Activated naive CD4-positive, alpha-beta T cell treated with anti-CD3 and anti-CD28 coated beads for 36 hours (primary cell): ENCODE data around the gene FBXL12. TPM values are rescaled to one million over a fixed set of nuclear protein-coding genes. Genes with fewer than 3 reads are reported as not detected.
A peak's percentile ranks its signal among the peaks of the same experiment; 100 is the strongest.
"Not testable (repeated sequence)": the region's sequence is repeated elsewhere in the genome, so short reads cannot be mapped to it uniquely, and the experiment has no call there.

Source experiments
- CTCF ChIA-PET: fragments of 350-600 bp; sonication (Branson Sonifier 250); formaldehyde crosslinking; loops from one replicate; lab custom pipeline; 2021; ENCODE audit warnings: antibody characterized with exemption; lab: Charles Lee
- DNase-seq: peaks from one replicate; pipeline ENCODE4 v3.0.0-alpha.2; 2020
- H3K27ac Mint-ChIP-seq: one replicate; pipeline ENCODE4 v1.8.0; 2021; ENCODE audit warnings: mild to moderate bottlenecking, mixed read lengths
- H3K27me3 Mint-ChIP-seq: one replicate; pipeline ENCODE4 v1.8.0; 2021; ENCODE audit warnings: low read depth, mixed read lengths
- H3K36me3 Mint-ChIP-seq: one replicate; pipeline ENCODE4 v1.8.0; 2021; ENCODE audit warnings: low read depth, mixed read lengths
- H3K4me1 Mint-ChIP-seq: one replicate; pipeline ENCODE4 v1.8.0; 2021; ENCODE audit warnings: low read depth, mixed read lengths
- H3K4me3 Mint-ChIP-seq: one replicate; pipeline ENCODE4 v1.8.0; 2021; ENCODE audit warnings: mild to moderate bottlenecking, moderate library complexity, mixed read lengths
- H3K9me3 Mint-ChIP-seq: one replicate; pipeline ENCODE4 v1.8.0; 2021; ENCODE audit warnings: mixed read lengths
- intact Hi-C: fragments of 100-400 bp; cut with micrococcal nuclease; formaldehyde crosslinking; loops from one replicate; pipeline ENCODE4 v1.15.1; 2023
- total RNA-seq, 2 experiments: library from RNA; stranded (reverse); gene quantifications; one replicate each; pipeline ENCODE4 v1.2.3, GENCODE V29; 2021

The FBXL12 gene
- total RNA-seq, 2 experiments from 2014 or later: 17.5 to 19.8 TPM

- H3K27me3 Mint-ChIP-seq, H3K36me3 Mint-ChIP-seq, intact Hi-C loops, H3K9me3 Mint-ChIP-seq, H3K4me3 Mint-ChIP-seq, DNase-seq, H3K27ac Mint-ChIP-seq: not testable (repeated sequence)
- CTCF ChIA-PET: interaction anchor here (1.8 kb wide), 1 partner anchor 164 kb away, joined by 8 read pairs; no protein-coding TSS in a partner anchor
- H3K4me1 Mint-ChIP-seq: peaks cover 22% of the 10 kb centered on the region
Observed at GRCh38 chr19:9789579-9789978, 29.3 kb downstream of the FBXL12 start.

GRCh38 chr19:9789066-9789465 is 29.8 kb downstream of the FBXL12 start:
- Mint-ChIP-seq H3K9me3 (no peaks in the 10 kb centered on the region), H3K36me3 (no peaks in the 10 kb centered on the region), H3K4me1 (peaks cover 27% of the 10 kb centered on the region), H3K4me3 (no peak overlapping the region), H3K27ac (no peak overlapping the region), H3K27me3 (no peaks in the 10 kb centered on the region)
- intact Hi-C loops: no loop called here
- DNase-seq: no peak
- CTCF ChIA-PET: no interaction called here

DNA sequence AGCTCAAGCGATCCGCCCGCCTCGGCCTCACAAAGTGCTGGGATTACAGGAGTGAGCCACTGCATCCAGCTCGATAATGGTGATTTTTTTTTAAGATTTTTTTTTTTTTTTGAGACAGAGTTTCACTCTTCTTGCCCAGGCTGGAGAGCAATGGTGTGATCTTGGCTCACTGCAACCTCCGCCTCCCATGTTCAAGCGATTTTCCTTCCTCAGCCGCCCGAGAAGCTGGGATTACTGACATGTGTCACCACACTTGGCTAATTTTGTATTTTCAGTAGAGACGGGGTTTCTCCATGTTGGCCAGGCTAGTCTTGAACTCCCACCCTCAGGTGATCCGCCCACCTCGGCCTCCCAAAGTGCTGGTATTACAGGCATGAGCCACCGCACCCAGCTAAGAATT is 30.3 kb downstream of the FBXL12 start:
- intact Hi-C loops, DNase-seq, H3K4me3 Mint-ChIP-seq, H3K27ac Mint-ChIP-seq, H3K27me3 Mint-ChIP-seq, H3K9me3 Mint-ChIP-seq, H3K36me3 Mint-ChIP-seq: not testable (repeated sequence)
- H3K4me1 Mint-ChIP-seq: peaks cover 30% of the 10 kb centered on the region
- CTCF ChIA-PET: interaction anchor here (0.6 kb wide), 1 partner anchor 125 kb away, joined by 3 read pairs; no protein-coding TSS in a partner anchor

GRCh38 chr19:9786819-9787218 is 32.1 kb downstream of the FBXL12 start:
- Mint-ChIP-seq H3K4me1 (peaks cover 27% of the 10 kb centered on the region), H3K27ac (no peak overlapping the region)
- CTCF ChIA-PET: no interaction called here

DNA sequence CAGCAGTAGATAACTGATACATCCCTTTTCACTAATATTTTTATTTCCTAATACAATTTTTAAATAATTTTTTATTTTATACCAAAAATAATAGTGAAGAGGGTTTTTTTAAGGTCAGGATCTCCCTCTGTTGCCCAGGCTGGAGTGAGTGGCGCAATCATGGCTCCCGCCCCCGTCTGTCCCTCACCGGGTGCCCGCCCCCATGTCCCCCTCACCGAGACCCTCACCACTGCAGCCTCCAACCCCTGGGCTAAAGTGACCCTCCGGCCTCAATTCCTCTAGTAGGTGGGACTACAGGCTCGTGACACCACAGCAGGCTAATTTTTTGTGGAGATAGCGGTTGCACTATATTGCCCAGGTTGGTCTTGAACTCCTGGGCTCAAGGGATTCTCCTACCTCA is 32.5 kb downstream of the FBXL12 start:
- Mint-ChIP-seq H3K4me3 (peak overlapping the region; percentile 93), H3K27ac (no peak overlapping the region), H3K27me3 (no peaks in the 10 kb centered on the region), H3K9me3 (no peaks in the 10 kb centered on the region), H3K36me3 (no peaks in the 10 kb centered on the region), H3K4me1 (peaks cover 25% of the 10 kb centered on the region)
- DNase-seq: no peak
- CTCF ChIA-PET: no interaction called here
- intact Hi-C loops: no loop called here

More at GRCh38 chr19:9786819-9787218, 32.1 kb downstream of the FBXL12 start:
- no peaks in the 10 kb centered on the region for H3K9me3 Mint-ChIP-seq
- H3K36me3 Mint-ChIP-seq: no peaks in the 10 kb centered on the region
- intact Hi-C loops: no loop called here
- H3K4me3 Mint-ChIP-seq: peak overlapping the region; percentile 60
- H3K27me3 Mint-ChIP-seq: no peaks in the 10 kb centered on the region
- no peak for DNase-seq

- DNase-seq: peak; percentile 100
- CTCF ChIA-PET: no interaction called here
- no peaks in the 10 kb centered on the region for H3K9me3 Mint-ChIP-seq
- no peaks in the 10 kb centered on the region for H3K27me3 Mint-ChIP-seq
- intact Hi-C loops: loop anchor here (1.0 kb wide), 4 partner anchors 11 to 199 kb away; partner anchors contain the start of genes FBXL12 and ZNF846
- no peaks in the 10 kb centered on the region for H3K36me3 Mint-ChIP-seq
- peak overlapping the region; percentile 93 for H3K4me3 Mint-ChIP-seq
- peak overlapping the region; percentile 94 for H3K27ac Mint-ChIP-seq
- H3K4me1 Mint-ChIP-seq: peaks cover 25% of the 10 kb centered on the region
Observed at GRCh38 chr19:9785367-9786331, 33.2 kb downstream of the FBXL12 start.

- intact Hi-C loops, DNase-seq, H3K9me3 Mint-ChIP-seq, CTCF ChIA-PET, H3K27me3 Mint-ChIP-seq, H3K36me3 Mint-ChIP-seq: not testable (repeated sequence)
- Mint-ChIP-seq H3K4me3 (peak overlapping the region; percentile 93), H3K27ac (peak overlapping the region; percentile 14), H3K4me1 (peaks cover 20% of the 10 kb centered on the region)
Observed at GRCh38 chr19:9784163-9784496, 34.7 kb downstream of the FBXL12 start.

DNA sequence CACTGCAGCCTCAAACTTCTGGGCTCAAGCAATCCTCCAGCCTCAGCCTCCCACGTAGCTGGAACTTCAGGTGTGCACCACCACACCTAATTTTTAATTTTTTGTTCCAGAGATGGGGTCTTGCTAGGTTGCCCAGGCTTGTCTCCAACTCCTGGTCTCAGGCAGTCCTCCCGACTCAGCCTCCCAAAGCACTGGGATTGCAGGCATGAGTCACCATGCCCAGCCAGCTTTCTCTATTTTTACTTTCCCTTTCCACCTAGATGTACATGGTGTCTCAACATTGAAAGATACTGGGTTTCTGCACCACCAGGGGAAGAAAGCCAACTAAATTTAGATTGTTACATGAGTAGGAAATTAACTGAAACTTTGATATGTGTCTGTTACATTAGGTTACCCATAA is 36.5 kb downstream of the FBXL12 start:
- intact Hi-C loops: no loop called here
- H3K4me1 Mint-ChIP-seq: peaks cover 20% of the 10 kb centered on the region
- no peaks in the 10 kb centered on the region for H3K36me3 Mint-ChIP-seq
- no peak overlapping the region for H3K27ac Mint-ChIP-seq
- no peaks in the 10 kb centered on the region for H3K27me3 Mint-ChIP-seq
- H3K9me3 Mint-ChIP-seq: peaks cover 6% of the 10 kb centered on the region
- DNase-seq: peak; percentile 25
- H3K4me3 Mint-ChIP-seq: no peak overlapping the region
- CTCF ChIA-PET: no interaction called here

DNA sequence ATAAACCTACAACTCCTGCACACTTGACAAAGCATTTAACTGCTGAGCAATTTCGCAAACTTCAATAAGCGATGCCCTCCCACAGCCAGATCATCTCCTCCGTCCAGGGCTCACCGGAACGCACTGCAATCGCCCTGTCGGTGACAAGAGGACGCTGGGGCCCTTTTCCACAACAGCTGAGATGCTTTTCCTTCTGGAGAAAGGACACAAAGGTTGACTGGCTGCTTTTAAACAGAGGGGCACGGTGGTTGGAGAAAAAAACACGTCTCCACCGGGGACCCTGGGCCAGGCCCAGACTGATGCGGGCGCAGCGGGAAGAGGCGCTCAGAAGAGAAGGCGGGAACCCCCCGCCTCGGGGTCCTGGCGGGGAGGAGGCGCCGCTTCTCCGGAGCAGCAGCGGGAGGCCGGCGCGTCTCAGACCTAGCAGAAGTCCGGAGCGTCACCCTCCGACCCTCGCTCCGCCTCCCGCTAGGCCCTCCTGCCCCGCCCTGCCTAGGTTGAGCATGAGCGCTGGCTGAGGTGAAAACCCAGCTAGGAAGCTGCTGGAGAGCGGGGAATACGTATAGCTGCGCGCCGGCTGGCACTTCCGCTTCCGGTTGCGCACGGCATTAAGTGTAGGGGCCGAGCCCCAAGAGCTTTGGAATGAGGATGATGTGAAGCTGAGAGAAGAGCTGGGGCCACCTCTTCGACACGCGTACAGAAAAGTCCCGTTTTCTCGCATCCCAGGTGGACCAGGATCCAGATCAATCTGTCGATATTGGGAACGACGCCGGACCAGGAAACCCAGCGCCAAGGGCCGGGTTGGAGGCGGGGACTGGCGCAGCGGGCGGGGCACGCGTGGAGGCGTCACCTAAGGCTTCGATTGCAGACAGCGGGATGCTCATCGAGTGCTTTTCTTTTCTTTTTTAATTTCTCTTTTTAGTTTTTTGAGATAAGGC is 50.4 kb downstream of the FBXL12 start, which contains the start of gene ZNF846:
ZNF846 (minus strand) TSS at position 564 of the 938 bp plus-strand sequence. CDS start 3,788 bp downstream, outside the sequence.
- intact Hi-C loops: loop anchor here (1.0 kb wide), 5 partner anchors 17 to 147 kb away; partner anchors contain the start of genes UBL5, ZNF561 and ZNF562

More for the DNA sequence above, 50.4 kb downstream of the FBXL12 start, which contains the start of gene ZNF846:
- peak within 1 kb of the TSS; percentile 98 for H3K27ac Mint-ChIP-seq
- no peaks in the 10 kb centered on the region for H3K27me3 Mint-ChIP-seq
- peaks cover 5% of the 10 kb centered on the region for H3K4me1 Mint-ChIP-seq
- CTCF ChIA-PET: interaction anchor here (0.9 to 1.5 kb wide), 3 partner anchors 27 to 147 kb away, joined by 3 read pairs; partner anchors contain the start of gene ZNF561
- H3K9me3 Mint-ChIP-seq: peaks cover 12% of the 10 kb centered on the region
- H3K4me3 Mint-ChIP-seq: peak within 1 kb of the TSS; percentile 98
- H3K36me3 Mint-ChIP-seq: peaks cover 15% of the 10 kb centered on the region
- DNase-seq: peak; percentile 96

Other genes starting within 250 kb of the FBXL12 start
- 10 to 100 TPM; 57.1 to 60.1 TPM for gene ZNF121, start 234.6 kb downstream of the FBXL12 start, total RNA-seq
- 10 to 100 TPM; 28.7 to 29.4 TPM for gene ZNF561, start 197.8 kb downstream of the FBXL12 start, total RNA-seq
- gene ZNF562, start 144.0 kb downstream of the FBXL12 start, total RNA-seq: 10 to 100 TPM; 20.1 to 21.9 TPM
- 1 to 10 TPM; 2.0 to 3.5 TPM for gene ZNF846, start 50.3 kb downstream of the FBXL12 start, total RNA-seq
- gene UBL5, start 8.8 kb upstream of the FBXL12 start, total RNA-seq: 100 to 1,000 TPM; 287 to 298 TPM
- 10 to 100 TPM; 84.5 to 88.1 TPM for gene PIN1, start 16.2 kb upstream of the FBXL12 start, total RNA-seq
- 1 to 10 TPM in 1 of 2 experiments, under 1 TPM in 1; 0.12 to 1.0 TPM for gene OLFM2, start 117.4 kb upstream of the FBXL12 start, total RNA-seq
- gene COL5A3, start 191.4 kb upstream of the FBXL12 start, total RNA-seq: under 1 TPM in 1 of 2 experiments, not detected in 1; 0.05 TPM
- gene RDH8, start 194.4 kb upstream of the FBXL12 start, total RNA-seq: not detected